ENCODE measurements around the gene PKIG. TPM values are rescaled to one million over a fixed set of nuclear protein-coding genes. Genes with fewer than 3 reads are reported as not detected.

Gene PKIG
- total RNA-seq, 1 donor from 2014 or later = 38.2 TPM

DNA sequence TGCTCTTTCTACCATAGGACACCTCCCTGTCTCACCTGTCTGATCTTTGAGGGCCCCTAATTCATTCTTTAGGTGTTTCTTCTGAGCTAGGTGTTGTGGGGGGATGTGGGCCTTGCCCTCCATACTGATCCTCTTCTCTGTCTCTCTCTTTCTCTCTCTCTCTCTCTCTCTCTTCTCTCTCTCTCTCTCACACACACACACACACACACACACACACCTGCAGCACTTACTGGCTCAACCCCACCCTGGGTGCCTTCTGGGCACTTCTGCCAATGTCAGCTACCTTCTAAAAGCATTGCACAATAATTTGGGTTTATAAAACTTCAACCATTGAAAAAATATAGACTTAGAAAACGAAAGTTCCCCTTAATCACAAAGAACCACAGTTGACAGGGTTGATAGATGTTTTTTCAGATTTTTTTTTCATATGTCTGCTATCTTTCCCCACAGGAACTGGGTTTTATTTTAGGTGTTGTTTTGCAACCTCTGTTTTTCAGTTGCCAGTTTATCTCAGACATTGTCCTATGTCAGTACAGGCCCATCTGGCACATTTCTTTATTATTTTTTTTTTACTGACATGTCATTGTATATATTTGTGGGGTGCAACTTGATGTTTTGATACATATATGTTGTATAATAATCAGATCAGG is 28.1 kb downstream of the PKIG start:
- no peak for ATAC-seq
- intact Hi-C loops (cut with DNase I) = loop anchor here (5.0 kb wide), 1 partner anchor 393 kb away; no protein-coding TSS in a partner anchor
- no peak for DNase-seq (ENCODE audit: low spot score)

DNA sequence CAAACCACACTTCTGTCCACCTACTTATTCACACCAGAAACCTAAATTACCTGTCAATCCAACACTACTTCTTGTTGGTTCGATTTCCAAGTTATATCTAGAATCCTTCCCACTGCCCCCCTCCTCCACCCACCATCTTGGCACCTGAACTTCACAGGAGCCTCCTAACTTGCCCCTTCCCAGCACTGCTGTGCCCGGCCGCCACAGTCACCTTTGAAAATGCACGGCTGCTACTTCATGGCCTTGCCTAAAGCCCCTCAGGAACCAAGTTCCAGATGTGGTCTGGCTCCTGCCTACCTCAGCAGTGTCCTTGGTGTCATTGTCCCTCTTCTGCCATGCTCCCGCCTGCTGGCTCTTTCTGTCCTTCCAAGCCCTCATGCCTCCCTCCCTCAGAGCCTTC is 31.2 kb downstream of the PKIG start:
- intact Hi-C loops (cut with DNase I) = loop anchor here (5.0 kb wide), 1 partner anchor 396 kb away; no protein-coding TSS in a partner anchor
- no peak for DNase-seq (ENCODE audit: low spot score)

DNA sequence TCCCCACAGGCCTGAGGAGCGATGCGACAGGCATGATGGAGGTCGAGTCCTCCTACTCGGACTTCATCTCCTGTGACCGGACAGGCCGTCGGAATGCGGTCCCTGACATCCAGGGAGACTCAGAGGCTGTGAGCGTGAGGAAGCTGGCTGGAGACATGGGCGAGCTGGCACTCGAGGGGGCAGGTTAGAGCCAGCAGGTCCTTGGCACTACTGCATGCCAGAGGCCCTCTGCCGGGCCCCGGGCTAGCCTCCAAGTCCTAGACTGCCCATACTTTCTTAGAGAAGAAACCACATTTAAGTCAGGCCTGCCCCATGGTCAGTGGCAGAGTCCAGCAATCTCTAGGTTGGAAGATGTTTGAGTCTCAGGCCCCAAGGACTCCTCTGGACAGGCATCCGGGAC is 32.1 kb downstream of the PKIG start:
- DNase-seq (ENCODE audit: low spot score) = no peak
- no peak for ATAC-seq
- intact Hi-C loops (cut with DNase I) = loop anchor here (5.0 kb wide), 1 partner anchor 397 kb away; no protein-coding TSS in a partner anchor

More for the DNA sequence above, 31.2 kb downstream of the PKIG start:
- no peak for ATAC-seq

GRCh38 chr20:44615169-44615791 is 32.9 kb downstream of the PKIG start:
- intact Hi-C loops (cut with DNase I) = loop anchor here (5.0 kb wide), 1 partner anchor 233 kb away; no protein-coding TSS in a partner anchor
- ATAC-seq = peak; percentile 38
- no peak for DNase-seq (ENCODE audit: low spot score)

GRCh38 chr20:44615876-44616603 is 33.7 kb downstream of the PKIG start:
- intact Hi-C loops (cut with DNase I) = loop anchor here (5.0 kb wide), 1 partner anchor 234 kb away; no protein-coding TSS in a partner anchor
- ATAC-seq = no peak
- DNase-seq (ENCODE audit: low spot score) = no peak

- ATAC-seq = peak; percentile 31
- intact Hi-C loops (cut with DNase I) = loop anchor here (5.0 kb wide), 1 partner anchor 234 kb away; no protein-coding TSS in a partner anchor
- DNase-seq (ENCODE audit: low spot score) = no peak
These were observed 34.2 kb downstream of the PKIG start for GRCh38 chr20:44616604-44616964.

- no peak for DNase-seq (ENCODE audit: low spot score)
- intact Hi-C loops (cut with DNase I) = loop anchor here (5.0 kb wide), 1 partner anchor 236 kb away; no protein-coding TSS in a partner anchor
- no peak for ATAC-seq
These were observed 35.9 kb downstream of the PKIG start for GRCh38 chr20:44618318-44618731.

DNA sequence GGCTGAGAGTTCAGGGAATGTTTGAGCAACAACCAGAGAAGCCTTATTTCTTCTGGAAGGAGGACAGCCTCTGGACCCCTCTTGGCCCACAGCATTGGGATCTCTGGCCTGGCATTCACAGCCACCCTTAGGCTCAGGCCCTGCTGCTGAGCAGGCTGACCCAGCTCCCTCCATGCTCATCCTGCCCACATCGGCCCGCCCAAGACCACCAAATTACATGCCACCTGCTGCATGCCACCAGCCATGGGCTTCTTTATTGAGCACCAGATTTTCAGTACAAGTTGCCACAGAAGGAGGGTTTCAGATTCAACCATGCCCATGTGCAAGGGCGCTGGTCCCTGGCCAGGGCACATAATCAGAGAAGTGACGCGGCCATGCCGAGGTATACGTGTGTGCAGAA is 36.9 kb downstream of the PKIG start:
- DNase-seq (ENCODE audit: low spot score) (no peak), ATAC-seq (no peak)
- intact Hi-C loops (cut with DNase I) = loop anchor here (5.0 kb wide), 1 partner anchor 237 kb away; no protein-coding TSS in a partner anchor

DNA sequence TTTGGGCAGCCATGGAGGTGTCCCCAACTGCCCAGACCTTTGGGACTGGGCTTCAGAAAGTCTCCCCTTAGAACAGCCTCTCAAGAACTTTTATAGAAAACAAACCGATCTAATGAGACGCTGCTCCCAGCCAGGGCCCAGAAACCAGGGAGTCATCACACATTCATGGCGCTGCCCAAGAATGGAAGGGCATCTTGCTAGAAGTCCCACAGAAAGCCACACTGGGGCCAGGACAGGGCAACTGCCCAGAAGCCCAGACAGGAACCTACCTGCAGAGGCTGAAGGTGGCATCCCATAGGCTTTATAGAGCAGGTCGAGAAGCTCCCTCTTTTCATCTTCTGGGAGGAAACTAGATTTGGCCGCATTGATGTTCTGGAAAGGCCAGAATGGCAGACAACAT is 37.7 kb downstream of the PKIG start:
- ATAC-seq (no peak), DNase-seq (ENCODE audit: low spot score) (no peak)
- intact Hi-C loops (cut with DNase I) = no loop called here

DNA sequence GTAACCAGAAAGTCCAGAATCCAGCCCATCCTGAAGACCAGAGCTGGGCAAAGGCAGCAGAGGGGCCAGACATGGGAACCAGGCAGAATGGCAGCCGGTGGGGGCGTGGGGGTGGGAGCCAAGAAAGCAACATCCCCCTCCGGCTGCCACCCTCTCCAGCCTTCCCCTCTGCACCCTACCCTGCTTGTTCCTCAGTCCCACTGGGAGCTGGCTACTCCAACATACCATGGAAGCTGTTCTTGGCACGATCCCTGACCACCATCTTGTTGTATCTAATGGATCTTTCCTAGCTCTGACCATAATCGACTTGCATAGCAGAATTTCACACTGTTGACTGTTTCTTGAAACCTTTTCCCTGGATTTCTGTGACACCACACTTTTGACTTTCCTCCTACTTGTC is 38.9 kb downstream of the PKIG start:
- ATAC-seq (no peak), DNase-seq (ENCODE audit: low spot score) (no peak)
- intact Hi-C loops (cut with DNase I) = no loop called here

DNA sequence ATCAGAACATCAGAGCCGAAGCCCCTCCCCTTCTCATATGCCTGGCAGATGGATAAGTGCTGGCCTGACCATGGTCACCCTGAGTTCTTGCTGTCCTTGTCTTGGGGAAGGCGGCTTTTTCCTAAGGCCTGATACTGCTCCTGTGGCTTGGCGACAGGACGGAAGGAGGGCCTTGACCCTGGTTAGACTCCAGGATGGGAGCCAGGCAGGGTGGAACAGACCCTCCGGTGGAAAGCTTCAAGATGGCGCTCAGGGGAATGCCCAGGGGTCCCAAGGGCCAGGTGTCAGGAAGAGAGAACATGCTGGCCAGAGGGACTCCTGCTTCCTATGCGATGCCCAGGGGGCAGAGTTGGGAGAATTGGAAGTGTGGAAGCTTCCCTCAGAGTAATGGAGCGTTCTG is 39.6 kb downstream of the PKIG start:
- DNase-seq (ENCODE audit: low spot score) (no peak), ATAC-seq (no peak)
- intact Hi-C loops (cut with DNase I) = no loop called here

DNA sequence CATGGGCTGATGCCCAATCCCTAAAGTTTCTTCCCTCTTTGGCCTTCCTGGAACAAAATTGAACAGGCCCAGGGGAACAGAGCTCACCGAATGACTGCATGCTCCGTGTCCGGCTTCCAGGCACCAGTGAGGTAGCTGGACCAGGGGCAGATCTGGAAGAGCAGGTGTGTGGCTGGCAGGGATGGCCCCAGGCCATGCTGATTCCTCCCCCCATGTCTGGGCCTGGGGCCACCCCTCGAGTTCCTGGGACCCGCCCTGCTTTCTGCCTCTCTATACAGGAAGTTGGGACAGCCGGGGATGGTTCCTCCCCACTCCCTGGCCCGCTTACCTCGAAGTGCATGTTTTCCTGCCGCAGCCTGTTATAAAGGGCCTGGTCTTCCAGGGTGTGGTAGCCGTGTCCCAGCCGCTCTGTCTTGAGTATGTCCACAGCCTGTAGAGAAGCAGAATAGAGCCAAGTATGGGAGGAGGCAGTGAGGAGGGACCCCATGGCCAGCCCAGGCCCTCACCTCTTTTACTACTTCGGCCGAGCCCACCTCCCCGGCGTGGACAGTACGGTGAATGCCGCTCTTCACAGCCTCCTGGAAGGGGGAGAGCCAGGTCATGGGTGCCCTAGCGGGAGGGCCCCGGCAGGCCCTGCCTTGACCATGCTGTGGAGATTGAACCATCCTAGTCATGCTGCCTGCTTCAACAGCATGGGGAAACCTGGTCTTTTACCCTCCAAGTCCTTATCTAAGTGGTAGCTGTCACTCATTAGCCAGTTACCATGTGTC is 40.3 kb downstream of the PKIG start:
- no peak for ATAC-seq
- intact Hi-C loops (cut with DNase I) = no loop called here

GRCh38 chr20:44624152-44624551 is 41.8 kb downstream of the PKIG start:
- intact Hi-C loops (cut with DNase I) = no loop called here
- ATAC-seq (no peak), DNase-seq (ENCODE audit: low spot score) (no peak)

More for the DNA sequence above, 40.3 kb downstream of the PKIG start:
- no peak for DNase-seq (ENCODE audit: low spot score)

- intact Hi-C loops (cut with DNase I) = no loop called here
- no peak for DNase-seq (ENCODE audit: low spot score)
- no peak for ATAC-seq
These were observed 42.4 kb downstream of the PKIG start for GRCh38 chr20:44624743-44625271.

DNA sequence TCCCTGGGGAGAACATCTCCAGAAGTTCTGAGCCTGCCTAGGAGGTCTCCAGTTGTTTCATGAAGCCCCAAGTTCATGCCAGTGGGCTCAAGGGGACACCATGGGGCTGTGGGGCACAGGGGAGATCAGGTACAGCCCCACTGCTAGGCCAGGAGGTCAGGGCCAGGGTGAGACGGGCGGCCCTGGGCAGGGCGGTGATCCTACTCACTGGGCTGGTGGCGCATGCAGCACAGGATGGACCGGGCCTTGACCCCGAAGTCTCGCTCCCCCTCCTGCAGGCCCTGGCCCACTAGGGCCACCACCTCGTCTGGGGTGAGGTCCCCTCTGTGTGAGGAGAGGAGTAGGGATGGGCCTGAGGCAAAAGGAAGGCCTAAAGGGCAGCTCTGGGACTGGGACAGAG is 43.0 kb downstream of the PKIG start:
- intact Hi-C loops (cut with DNase I) = no loop called here
- ATAC-seq (no peak), DNase-seq (ENCODE audit: low spot score) (no peak)

- no peak for DNase-seq (ENCODE audit: low spot score)
- intact Hi-C loops (cut with DNase I) = no loop called here
- ATAC-seq = no peak
These were observed 43.9 kb downstream of the PKIG start for GRCh38 chr20:44626278-44626677.

DNA sequence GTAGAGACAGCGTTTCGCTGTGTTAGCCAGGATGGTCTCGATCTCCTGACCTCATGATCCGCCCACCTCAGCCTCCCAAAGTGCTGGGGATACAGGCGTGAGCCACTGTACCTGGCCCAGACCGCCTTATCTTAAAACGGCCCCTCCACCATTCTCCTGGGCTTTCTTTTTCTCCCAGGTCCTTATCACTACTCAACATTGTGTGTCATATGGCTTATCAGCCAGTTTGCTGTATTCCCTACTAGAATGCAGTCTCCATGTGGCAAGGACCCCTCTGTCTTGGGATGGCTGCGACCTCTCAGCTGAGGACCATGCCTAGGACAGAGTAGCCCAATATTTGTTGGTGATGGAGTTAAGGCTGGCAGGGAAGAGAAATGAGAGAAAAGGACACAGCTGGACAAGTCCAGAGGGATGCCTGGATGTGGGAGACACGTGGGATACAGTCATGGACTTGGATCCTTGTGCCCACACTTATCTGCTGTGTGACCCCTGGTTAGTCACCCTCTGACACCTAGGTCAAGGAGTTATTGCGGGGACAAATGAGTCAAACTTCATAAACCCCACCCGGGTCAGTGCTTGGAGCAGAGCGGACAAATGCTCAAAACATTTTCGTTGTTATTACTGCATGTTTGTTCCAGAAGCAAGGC is 45.1 kb downstream of the PKIG start:
- intact Hi-C loops (cut with DNase I) = no loop called here
- no peak for ATAC-seq

DNA sequence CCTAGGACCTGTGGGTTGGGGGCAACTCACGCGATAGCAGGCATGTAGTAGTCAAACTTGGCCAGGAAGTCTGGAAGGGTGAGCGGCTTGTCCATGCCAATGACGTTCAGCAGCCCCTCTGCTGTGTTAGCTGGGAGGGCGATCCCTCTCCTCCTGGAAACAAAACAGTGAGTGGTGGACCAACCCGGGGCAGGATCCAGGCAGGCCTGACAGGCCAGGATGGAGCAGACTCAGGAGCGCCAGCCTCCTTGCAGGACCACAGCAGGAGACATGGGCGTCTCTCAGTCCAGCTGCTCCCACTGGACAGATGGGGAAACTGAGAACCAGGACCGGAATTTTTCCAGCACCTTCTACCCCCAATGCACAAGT is 46.6 kb downstream of the PKIG start:
- DNase-seq (ENCODE audit: low spot score) = no peak
- intact Hi-C loops (cut with DNase I) = no loop called here
- ATAC-seq = no peak

More for the DNA sequence above, 45.1 kb downstream of the PKIG start:
- no peak for DNase-seq (ENCODE audit: low spot score)
